Left cardiac atrium (tissue), 4 donors: ENCODE results near the gene HDAC4. TPM values are rescaled to one million over a fixed set of nuclear protein-coding genes. Genes with fewer than 3 reads are reported as not detected.

Source experiments
- ATAC-seq, 2 donors: fragments of 200-7000 bp; cut with Tn5 transposase; one replicate each; pipeline ENCODE4 v1.9.1; 2020; ENCODE audit warnings: mild to moderate bottlenecking in 2 of 2, moderate library complexity in 2 of 2
- DNase-seq: peaks from one replicate; pipeline ENCODE4 v3.0.0-alpha.2; 2020
- intact Hi-C, 2 donors: fragments of 100-400 bp; cut with DNase I; formaldehyde crosslinking; loops; one replicate each; pipeline versions ENCODE4 v1.14.1 to v1.15.1; 2022 to 2023
- total RNA-seq, 2 donors: library from RNA; stranded (reverse); fragmentation: NEBNext Ultra II Directional; extraction: Animal tissue kit (Norgen Biotek cat#: 25700); gene quantifications; one replicate each; pipeline ENCODE4 v1.2.1, GENCODE V29; 2021
- donor health status: DM: no; HTN: yes; CAD: no.
- donor health status: DM: no; HTN: yes; CAD: no; lungs with severe emphysema.
- donor health status: DM: yes; HTN: yes; CAD: no.
- donor health status: Dilated cardiomyopathy.

HDAC4 gene
- total RNA-seq, 2 donors from 2014 or later: 25.6 to 31.2 TPM

DNA sequence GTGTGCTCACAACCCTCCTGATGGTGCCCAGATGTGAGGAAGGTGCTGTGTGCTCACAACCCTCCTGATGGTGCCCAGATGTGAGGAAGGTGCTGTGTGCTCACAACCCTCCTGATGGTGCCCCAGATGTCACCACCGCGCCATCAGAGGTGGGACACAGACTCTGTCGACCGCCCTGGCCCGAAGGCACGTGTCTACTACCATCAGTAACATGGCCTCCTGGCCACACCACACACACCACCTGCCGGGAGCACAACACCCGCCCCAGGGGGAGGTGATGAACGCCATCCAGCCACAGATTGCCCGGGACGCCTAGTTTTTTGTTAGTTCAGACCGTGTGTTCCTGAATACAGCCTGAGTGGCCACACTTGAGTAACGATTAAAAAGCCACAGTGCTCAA is 24.5 kb downstream of the HDAC4 start:
- DNase-seq: no peak
- ATAC-seq: no peak
- intact Hi-C loops: no loop called here

- ATAC-seq (peak; percentile 26 to 53), DNase-seq (no peak)
- intact Hi-C loops: no loop called here
Observed at GRCh38 chr2:239375278-239376061, 25.4 kb downstream of the HDAC4 start.

DNA sequence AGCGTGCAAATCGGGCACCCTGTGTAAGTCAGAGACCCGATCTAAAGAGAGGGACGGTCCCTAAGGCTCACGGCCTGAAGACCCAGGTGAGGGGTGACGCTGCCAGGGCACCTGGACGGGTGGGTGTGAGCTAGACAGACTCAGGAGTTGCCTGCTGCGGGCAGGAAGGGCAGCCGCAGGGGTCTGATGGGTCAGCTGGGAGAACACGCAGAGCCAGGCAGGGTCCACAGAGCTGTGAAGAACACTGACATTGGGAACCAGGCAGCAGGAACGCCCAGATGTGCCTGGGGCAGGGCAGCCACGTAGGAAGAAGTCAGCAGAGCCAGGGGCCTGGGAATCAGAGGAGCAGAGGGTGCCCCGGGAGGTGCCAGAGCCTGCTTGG is 25.9 kb downstream of the HDAC4 start:
- no peak for DNase-seq
- intact Hi-C loops: no loop called here

GRCh38 chr2:239372835-239373234 is 28.0 kb downstream of the HDAC4 start:
- DNase-seq (no peak), ATAC-seq (no peak)
- intact Hi-C loops: no loop called here

More for the DNA sequence above, 25.9 kb downstream of the HDAC4 start:
- no peak for ATAC-seq

- ATAC-seq: no peak
Observed at GRCh38 chr2:239371726-239372686, 28.8 kb downstream of the HDAC4 start.

DNA sequence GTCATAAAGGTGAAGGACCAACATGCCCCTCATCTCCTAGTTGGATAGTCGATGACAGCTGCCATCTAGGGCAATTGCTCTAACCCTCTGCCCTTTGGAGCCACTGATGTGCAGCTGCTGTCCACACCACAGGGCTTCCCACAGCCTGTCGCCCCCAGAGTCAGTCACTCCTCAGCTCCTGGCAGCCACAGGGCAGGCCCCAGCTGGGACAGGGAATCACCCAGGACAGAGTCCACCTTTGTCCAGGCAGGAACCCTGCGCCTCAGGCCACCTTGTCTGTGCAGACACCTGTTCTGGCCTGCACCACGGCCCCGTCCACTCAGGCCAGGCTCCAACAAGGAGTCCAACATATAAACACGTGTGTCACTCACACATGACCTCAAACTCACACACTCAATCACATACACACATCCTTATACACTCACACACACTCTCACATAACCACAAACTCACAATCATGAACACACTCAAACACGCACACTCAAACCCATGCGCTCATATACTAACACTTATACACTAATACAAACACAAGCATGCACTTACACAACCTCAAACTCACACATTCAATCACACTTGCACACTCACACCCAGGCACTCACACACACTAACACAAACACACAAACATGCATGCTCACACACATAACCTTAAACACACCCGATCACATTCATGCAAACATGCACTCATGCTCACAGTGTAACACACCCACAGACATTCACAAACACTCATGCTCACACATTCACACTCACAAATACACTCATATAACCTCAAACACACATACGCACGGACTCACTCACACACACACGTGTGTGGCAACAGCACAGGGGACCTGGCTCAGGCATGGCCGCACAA is 29.7 kb downstream of the HDAC4 start:
- ATAC-seq (no peak), DNase-seq (no peak)
- intact Hi-C loops: no loop called here

More at GRCh38 chr2:239371726-239372686, 28.8 kb downstream of the HDAC4 start:
- intact Hi-C loops: no loop called here
- DNase-seq: no peak

DNA sequence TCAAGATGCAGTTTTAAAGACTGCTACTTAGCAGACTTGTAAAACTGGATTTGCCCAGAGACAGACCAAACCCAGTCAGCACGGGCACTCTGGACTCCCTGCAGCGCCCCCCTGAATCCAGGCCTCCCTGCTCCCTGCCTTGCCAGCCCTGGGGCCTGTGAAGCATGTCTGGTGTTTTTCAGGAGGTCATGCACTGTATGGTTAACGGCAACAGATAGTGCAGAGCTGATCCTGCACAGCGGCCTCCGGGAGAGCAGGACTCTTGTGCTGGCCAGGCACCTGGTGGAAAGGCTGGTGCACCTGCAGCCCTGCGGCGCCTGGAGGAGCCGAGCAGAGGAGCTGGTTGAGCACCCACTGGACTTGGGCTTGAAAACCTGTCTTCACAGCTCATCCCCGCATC is 30.4 kb downstream of the HDAC4 start:
- intact Hi-C loops: no loop called here
- DNase-seq: no peak
- ATAC-seq: no peak

DNA sequence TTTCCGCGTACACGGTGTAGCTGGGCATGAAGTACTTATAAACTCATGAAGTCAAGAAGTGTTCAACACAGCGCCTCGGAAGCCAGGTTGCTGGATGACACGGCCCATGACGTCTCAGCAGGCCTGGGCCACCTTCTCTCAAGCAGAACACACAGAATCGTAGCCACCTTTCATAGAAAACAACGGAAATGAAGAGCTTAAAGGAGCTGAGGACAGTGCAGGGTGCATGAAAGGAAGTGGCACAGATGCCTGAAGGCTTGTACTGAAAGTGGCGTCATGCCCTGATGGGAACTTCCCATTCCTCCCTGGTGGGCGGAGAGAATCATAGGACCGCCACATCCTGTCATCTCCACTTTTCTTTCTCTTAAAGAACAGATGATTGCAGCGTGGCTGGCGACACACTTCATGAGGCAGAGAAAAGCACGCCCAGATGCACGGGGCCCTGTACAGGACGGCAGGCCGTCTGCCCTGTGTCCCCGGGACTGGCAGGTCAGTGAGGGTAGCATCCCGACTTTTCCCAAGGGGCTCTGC is 31.1 kb downstream of the HDAC4 start:
- intact Hi-C loops: no loop called here
- DNase-seq: no peak
- peak; percentile 27 to 46 for ATAC-seq

GRCh38 chr2:239368906-239369552 is 31.8 kb downstream of the HDAC4 start:
- ATAC-seq: no peak
- no peak for DNase-seq
- intact Hi-C loops: no loop called here

- ATAC-seq (no peak), DNase-seq (no peak)
- intact Hi-C loops: no loop called here
Observed at GRCh38 chr2:239368321-239368720, 32.5 kb downstream of the HDAC4 start.

GRCh38 chr2:239366740-239367139 is 34.1 kb downstream of the HDAC4 start:
- no peak for DNase-seq
- no peak for ATAC-seq
- intact Hi-C loops: no loop called here

GRCh38 chr2:239365782-239366435 is 34.9 kb downstream of the HDAC4 start:
- no peak for ATAC-seq
- no peak for DNase-seq
- intact Hi-C loops: no loop called here

DNA sequence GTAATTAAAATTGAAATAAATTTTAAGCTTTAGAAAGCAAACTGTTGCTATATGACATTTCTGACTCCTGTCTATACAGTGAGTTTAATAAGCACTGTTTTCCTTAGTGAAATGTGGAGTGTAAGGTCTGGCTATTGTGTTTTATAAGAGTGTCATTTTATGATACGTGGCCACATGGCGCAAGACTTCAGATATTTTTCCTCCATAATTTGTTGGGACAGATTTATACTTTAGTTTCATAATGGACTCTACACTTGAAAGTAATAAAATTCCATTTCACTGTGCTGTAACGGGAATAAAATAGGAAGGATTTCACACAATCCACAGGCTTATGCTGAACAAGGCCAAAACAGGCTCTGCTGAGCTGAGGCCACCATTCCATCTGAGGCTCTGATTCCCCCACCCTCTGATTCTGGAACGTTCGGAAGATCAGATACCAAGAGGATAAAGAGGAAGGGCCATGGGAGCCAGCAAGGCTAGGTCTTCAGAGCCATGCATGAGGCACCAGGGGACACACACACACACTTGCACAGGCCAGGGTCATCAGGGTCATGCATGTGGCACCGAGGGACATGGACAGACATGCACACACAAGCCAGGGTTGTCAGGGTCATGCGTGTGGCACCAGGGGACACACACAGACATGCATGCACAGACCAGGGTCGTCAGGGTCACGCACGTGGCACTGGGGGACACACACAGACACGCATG is 35.6 kb downstream of the HDAC4 start:
- DNase-seq (no peak), ATAC-seq (no peak)
- intact Hi-C loops: no loop called here

GRCh38 chr2:239363946-239364637 is 36.7 kb downstream of the HDAC4 start:
- ATAC-seq (no peak), DNase-seq (no peak)
- intact Hi-C loops: no loop called here

DNA sequence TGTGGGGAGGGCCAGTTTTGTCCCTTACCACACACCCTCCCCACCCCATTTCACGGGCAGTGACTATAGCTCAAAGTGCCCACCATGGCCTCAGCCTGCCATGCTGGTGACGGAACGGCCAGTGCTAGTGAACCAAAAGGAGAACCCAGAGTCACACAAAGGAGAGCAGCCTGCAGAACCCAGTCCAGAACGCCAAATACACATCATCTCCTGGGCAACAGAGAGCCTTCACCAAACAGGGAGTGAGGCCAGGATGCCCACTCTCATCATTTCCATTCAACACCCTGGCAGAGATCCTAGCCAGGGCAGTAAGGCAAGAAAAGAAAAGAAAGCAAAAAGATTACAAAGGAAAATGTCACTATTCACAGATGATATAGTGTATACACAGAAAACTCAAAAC is 38.3 kb downstream of the HDAC4 start:
- intact Hi-C loops: no loop called here
- ATAC-seq (no peak), DNase-seq (no peak)

GRCh38 chr2:239361311-239361642 is 39.5 kb downstream of the HDAC4 start:
- ATAC-seq: no peak
- intact Hi-C loops: no loop called here
- no peak for DNase-seq
